LNCAP (cell line): Measurements from ENCODE around the gene ST7L.

Experiments used
- TF ChIP-seq, protein P1 (sequence below): fragments of 450-650 bp; IDR thresholded peaks from 2 replicates; pipeline ENCODE4 v1.5.1; 2017; ENCODE audit warnings: mild to moderate bottlenecking

The ST7L gene, protein sequence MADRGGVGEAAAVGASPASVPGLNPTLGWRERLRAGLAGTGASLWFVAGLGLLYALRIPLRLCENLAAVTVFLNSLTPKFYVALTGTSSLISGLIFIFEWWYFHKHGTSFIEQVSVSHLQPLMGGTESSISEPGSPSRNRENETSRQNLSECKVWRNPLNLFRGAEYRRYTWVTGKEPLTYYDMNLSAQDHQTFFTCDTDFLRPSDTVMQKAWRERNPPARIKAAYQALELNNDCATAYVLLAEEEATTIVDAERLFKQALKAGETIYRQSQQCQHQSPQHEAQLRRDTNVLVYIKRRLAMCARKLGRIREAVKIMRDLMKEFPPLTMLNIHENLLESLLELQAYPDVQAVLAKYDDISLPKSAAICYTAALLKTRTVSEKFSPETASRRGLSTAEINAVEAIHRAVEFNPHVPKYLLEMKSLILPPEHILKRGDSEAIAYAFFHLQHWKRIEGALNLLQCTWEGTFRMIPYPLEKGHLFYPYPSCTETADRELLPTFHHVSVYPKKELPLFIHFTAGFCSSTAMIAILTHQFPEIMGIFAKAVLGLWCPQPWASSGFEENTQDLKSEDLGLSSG

DNA sequence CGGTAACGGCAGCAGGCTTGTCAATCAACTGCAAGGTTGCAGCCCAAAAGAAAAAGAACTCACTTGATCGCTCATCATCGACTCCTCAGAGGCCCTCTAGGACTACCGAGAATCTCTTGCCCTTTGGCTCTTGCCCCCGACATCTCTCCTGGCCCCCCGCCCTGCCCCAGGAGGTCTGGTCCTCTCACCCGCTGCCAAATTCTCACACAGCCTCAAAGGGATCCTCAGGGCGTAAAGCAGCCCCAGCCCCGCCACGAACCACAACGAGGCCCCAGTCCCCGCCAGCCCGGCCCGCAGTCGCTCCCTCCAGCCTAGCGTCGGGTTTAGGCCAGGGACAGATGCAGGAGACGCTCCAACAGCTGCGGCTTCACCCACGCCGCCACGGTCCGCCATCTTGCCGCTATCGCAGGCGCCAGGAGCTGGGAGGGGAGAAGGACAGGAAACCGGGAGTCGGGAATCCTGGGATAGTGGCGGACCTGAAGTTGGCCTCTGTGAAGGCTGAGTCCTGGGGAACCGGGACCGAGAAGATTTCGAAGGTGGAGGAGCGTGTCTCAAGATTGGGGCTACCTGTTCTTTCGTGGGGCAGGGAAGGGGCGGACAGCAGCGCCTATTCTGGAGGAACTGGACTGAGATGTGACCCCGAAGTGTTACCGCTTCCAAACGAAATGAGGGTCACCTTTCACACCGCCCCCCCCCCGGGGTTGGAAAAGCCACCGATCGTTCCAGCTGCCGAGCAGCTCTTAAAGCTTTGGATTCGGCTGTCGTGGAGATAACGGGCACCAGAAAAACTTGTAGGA lies at the start of gene ST7L:
ST7L (minus strand) TSS at position 421 of the 797 bp plus-strand sequence; CDS start at position 393, 28 bp downstream.
- TF ChIP-seq, protein P1, sequence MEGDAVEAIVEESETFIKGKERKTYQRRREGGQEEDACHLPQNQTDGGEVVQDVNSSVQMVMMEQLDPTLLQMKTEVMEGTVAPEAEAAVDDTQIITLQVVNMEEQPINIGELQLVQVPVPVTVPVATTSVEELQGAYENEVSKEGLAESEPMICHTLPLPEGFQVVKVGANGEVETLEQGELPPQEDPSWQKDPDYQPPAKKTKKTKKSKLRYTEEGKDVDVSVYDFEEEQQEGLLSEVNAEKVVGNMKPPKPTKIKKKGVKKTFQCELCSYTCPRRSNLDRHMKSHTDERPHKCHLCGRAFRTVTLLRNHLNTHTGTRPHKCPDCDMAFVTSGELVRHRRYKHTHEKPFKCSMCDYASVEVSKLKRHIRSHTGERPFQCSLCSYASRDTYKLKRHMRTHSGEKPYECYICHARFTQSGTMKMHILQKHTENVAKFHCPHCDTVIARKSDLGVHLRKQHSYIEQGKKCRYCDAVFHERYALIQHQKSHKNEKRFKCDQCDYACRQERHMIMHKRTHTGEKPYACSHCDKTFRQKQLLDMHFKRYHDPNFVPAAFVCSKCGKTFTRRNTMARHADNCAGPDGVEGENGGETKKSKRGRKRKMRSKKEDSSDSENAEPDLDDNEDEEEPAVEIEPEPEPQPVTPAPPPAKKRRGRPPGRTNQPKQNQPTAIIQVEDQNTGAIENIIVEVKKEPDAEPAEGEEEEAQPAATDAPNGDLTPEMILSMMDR = no peak

DNA sequence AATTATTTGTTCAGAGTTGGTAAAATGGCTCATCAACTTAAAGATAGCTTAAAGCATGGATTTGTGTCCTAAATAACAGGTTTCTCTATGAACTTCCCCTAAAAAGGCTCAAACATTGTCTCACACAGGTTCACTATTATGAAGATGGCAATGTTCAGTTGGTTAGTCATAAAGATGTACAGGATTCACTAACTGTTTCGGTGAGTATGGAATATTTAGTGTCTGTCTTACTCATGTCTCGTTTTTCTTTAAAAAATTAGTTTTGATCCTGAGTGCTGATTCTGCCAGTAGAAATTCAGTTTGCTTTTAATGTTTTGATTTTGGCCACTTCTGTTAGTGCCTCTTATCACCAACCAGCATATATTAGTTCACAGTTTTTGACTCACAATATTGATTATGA lies 48.0 kb upstream of the ST7L start:
- TF ChIP-seq, protein P1 = no peak

DNA sequence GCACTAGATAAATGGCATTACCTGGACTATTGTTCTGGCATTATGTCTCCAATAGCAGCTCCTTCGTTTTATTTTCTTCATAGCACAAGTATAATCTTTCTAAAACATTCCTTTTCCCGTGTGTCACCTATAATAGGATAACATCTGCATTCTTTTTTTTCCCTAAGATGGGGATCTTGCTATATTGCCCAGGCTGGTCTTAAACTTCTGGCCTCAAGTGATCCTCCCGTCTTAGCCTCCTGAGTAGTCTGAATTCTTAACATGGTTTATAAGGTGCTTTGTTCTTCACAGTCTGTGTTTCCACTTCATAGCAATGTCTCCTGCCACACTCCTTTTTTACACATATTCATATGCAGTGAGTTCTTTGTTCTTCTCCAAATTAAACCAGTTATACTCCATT lies 46.9 kb upstream of the ST7L start:
- TF ChIP-seq, protein P1 = no peak

DNA sequence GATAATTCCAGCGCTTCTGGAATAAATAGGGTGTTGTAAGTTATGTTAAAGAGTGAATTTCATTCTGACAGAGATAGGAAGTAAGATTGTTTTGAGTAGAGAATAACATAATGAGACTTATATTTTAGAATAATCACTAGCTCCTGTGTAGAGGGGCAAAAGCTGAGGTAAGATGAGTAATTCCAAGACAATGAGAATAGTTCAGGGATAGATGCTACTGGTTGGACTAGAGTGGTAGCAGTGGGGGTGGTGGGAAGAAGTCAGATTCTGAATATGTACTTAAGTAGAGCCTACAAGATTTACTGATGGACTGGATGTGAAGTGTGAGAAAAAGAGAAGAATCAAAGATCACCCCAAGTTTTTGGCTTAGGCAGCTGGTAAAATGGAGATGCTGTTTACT lies 32.3 kb upstream of the ST7L start:
- TF ChIP-seq, protein P1 = no peak

DNA sequence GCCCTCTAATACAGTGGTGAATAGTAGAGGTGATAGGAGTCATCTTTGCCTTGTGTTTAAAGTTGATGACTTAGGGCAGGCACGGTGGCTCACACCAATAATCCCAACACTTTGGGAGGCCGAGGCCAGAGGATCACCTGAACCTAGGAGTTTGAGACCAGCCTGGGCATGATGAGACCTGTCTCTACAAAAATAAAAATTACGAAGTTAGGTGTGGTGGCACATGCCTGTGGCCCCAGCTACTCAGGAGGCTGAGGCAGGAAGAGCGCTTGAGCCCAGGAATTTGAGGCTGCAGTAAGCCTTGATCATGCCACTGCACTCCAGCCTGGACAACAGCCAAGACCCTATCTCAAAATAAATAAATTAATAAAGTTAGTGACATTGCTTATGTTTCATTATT lies 27.3 kb upstream of the ST7L start:
- TF ChIP-seq, protein P1 = no peak

DNA sequence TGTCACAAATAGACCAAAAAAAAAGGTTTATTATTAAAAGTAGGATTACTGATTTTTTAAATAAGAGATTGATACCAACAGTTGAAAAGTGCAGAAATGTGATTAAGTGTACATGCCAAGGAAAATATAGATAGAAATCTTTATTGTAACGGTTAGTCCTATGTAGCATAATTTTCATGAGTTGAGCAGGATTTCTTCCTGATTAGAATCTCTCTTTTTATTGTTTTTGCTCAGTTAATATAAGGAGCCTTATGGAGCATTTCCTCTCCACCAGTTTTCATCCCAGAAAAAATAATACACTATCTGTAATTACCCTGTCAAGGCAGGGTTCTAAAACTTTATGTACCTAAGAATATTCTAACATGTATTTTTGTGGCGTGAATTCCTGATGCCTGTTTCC lies 24.1 kb upstream of the ST7L start:
- TF ChIP-seq, protein P1 = no peak

DNA sequence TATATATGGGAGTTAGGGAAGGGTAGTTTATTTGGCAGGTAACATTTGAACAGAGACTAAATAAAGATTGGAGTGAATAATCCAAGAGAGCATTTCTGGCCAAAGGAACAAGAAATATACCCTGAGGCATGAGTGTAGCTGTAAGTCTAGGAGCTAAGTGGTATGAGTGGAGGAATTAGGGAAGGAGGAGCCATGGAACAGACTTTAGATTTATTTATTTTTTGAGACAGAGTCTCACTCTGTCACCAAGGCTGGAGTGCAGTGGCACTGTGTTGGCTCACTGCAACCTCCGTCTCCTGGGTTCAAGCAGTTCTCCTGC lies 19.1 kb upstream of the ST7L start:
- TF ChIP-seq, protein P1 = no peak
